GM21526 (cell line): ENCODE results near the gene LHX4.

Experiments used
- ATAC-seq: cut with Tn5 transposase; IDR thresholded peaks from one replicate; pipeline ENCODE4 v1.9.1; 2021; ENCODE audit warnings: moderate library complexity; ENCODE audit not compliant: unreplicated experiment, low FRiP score

The LHX4 gene

GRCh38 chr1:180290265-180291001 lies 60.4 kb downstream of the LHX4 start:
- no peak for ATAC-seq

GRCh38 chr1:180291004-180291403 lies 60.9 kb downstream of the LHX4 start:
- ATAC-seq, result no peak

GRCh38 chr1:180294711-180295110 lies 64.6 kb downstream of the LHX4 start:
- no peak for ATAC-seq

GRCh38 chr1:180295999-180296398 lies 65.9 kb downstream of the LHX4 start:
- ATAC-seq, result no peak

GRCh38 chr1:180299479-180300221 lies 69.6 kb downstream of the LHX4 start:
- ATAC-seq, result no peak

- ATAC-seq, result no peak
These were observed 71.2 kb downstream of the LHX4 start for GRCh38 chr1:180301135-180301742.

- no peak for ATAC-seq
These were observed 79.3 kb downstream of the LHX4 start for GRCh38 chr1:180309338-180309737.

GRCh38 chr1:180310095-180310494 lies 80.0 kb downstream of the LHX4 start:
- ATAC-seq, result no peak

- no peak for ATAC-seq
These were observed 81.1 kb downstream of the LHX4 start for GRCh38 chr1:180311011-180311730.

- no peak for ATAC-seq
These were observed 82.9 kb downstream of the LHX4 start for GRCh38 chr1:180312926-180313325.

- no peak for ATAC-seq
These were observed 97.0 kb downstream of the LHX4 start for GRCh38 chr1:180327089-180327488.
